Measurements from ENCODE around the gene ZNF766. TPM values are rescaled to one million over a fixed set of nuclear protein-coding genes. Genes with fewer than 3 reads are reported as not detected.
A peak's percentile ranks its signal among the peaks of the same experiment; 100 is the strongest.

Gene ZNF766
- total RNA-seq, 1 experiment from 2014 or later: 13.9 TPM

GRCh38 chr19:52227980-52228379, 41.4 kb upstream of the ZNF766 start:
- ChIA-PET POLR2A (interaction anchor here (0.5 kb wide), 1 partner anchor 133 kb away, joined by 3 read pairs; the partner anchor contains the start of gene ZNF841), CTCF (no interaction called here)
- intact Hi-C loops (cut with micrococcal nuclease; ENCODE audit: unreplicated experiment) (no loop called here), in situ Hi-C loops (cut with HindIII; ENCODE audit: low pct_unique_long_range_greater_than_20kb, low sequenced_read_pairs) (no loop called here)
- DNase-seq (ENCODE audit: low read depth, low spot score) (no peak), ATAC-seq (no peak)
- H3K4me3 ChIP-seq (ENCODE audit: low read depth in 2 of 2, low read length in 2 of 2): no peak overlapping the region
- no peaks in the 10 kb centered on the region for H3K4me1 ChIP-seq (ENCODE audit: control insufficient read depth, insufficient read depth, low read length)
- no peak overlapping the region for H3K27ac ChIP-seq (ENCODE audit: low read length)
- BruUV-seq (replicated peaks): no TSS peak
- no peaks in the 10 kb centered on the region for H3K36me3 ChIP-seq (ENCODE audit: control insufficient read depth, insufficient read depth, low read length)
- H3K27me3 ChIP-seq (ENCODE audit: control insufficient read depth, insufficient read depth, low read length): no peaks in the 10 kb centered on the region
- H3K9me3 ChIP-seq (ENCODE audit: control insufficient read depth, insufficient read depth, low read depth, low read length): no peaks in the 10 kb centered on the region
- no peak for TF ChIP-seq SIN3A (IDR thresholded peaks at IDR 0.05; ENCODE audit: borderline replicate concordance, insufficient read depth, low read depth, low read length)
- no peak for TF ChIP-seq POLR2AphosphoS5 (IDR thresholded peaks at IDR 0.05; ENCODE audit: low read depth, low read length)
- no peak for TF ChIP-seq CTCF (IDR thresholded peaks at IDR 0.05)
- TF ChIP-seq TCF7L2 (IDR thresholded peaks at IDR 0.05; ENCODE audit: low read depth, low read length): no peak
- TF ChIP-seq, protein P1, sequence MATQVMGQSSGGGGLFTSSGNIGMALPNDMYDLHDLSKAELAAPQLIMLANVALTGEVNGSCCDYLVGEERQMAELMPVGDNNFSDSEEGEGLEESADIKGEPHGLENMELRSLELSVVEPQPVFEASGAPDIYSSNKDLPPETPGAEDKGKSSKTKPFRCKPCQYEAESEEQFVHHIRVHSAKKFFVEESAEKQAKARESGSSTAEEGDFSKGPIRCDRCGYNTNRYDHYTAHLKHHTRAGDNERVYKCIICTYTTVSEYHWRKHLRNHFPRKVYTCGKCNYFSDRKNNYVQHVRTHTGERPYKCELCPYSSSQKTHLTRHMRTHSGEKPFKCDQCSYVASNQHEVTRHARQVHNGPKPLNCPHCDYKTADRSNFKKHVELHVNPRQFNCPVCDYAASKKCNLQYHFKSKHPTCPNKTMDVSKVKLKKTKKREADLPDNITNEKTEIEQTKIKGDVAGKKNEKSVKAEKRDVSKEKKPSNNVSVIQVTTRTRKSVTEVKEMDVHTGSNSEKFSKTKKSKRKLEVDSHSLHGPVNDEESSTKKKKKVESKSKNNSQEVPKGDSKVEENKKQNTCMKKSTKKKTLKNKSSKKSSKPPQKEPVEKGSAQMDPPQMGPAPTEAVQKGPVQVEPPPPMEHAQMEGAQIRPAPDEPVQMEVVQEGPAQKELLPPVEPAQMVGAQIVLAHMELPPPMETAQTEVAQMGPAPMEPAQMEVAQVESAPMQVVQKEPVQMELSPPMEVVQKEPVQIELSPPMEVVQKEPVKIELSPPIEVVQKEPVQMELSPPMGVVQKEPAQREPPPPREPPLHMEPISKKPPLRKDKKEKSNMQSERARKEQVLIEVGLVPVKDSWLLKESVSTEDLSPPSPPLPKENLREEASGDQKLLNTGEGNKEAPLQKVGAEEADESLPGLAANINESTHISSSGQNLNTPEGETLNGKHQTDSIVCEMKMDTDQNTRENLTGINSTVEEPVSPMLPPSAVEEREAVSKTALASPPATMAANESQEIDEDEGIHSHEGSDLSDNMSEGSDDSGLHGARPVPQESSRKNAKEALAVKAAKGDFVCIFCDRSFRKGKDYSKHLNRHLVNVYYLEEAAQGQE (IDR thresholded peaks at IDR 0.05; ENCODE audit: insufficient read depth in 1 of 2, low read depth in 2 of 2, low read length in 1 of 2): no peak

- no peak overlapping the region for H3K4me3 ChIP-seq (ENCODE audit: low read depth in 2 of 2, low read length in 2 of 2)
- intact Hi-C loops (cut with micrococcal nuclease; ENCODE audit: unreplicated experiment) (no loop called here), in situ Hi-C loops (cut with HindIII; ENCODE audit: low pct_unique_long_range_greater_than_20kb, low sequenced_read_pairs) (no loop called here)
- no peaks in the 10 kb centered on the region for H3K4me1 ChIP-seq (ENCODE audit: control insufficient read depth, insufficient read depth, low read length)
- peak; percentile 25; the same call in 1 of the 2 replicates for TF ChIP-seq POLR2AphosphoS5 (IDR thresholded peaks at IDR 0.05; ENCODE audit: low read depth, low read length)
- no peak for TF ChIP-seq SIN3A (IDR thresholded peaks at IDR 0.05; ENCODE audit: borderline replicate concordance, insufficient read depth, low read depth, low read length)
- TF ChIP-seq CTCF (IDR thresholded peaks at IDR 0.05): no peak
- ATAC-seq (no peak), DNase-seq (ENCODE audit: low read depth, low spot score) (no peak)
- CTCF ChIA-PET: interaction anchor here (0.6 kb wide), 1 partner anchor 27 kb away, joined by 9 read pairs; no protein-coding TSS in a partner anchor
- H3K9me3 ChIP-seq (ENCODE audit: control insufficient read depth, insufficient read depth, low read depth, low read length): no peaks in the 10 kb centered on the region
- H3K27ac ChIP-seq (ENCODE audit: low read length): no peak overlapping the region
- no peaks in the 10 kb centered on the region for H3K27me3 ChIP-seq (ENCODE audit: control insufficient read depth, insufficient read depth, low read length)
- POLR2A ChIA-PET: no interaction called here
- BruUV-seq (replicated peaks): no TSS peak
- no peaks in the 10 kb centered on the region for H3K36me3 ChIP-seq (ENCODE audit: control insufficient read depth, insufficient read depth, low read length)
These were observed 39.9 kb upstream of the ZNF766 start for GRCh38 chr19:52229524-52229923.
